Measurements from ENCODE around the gene TUBGCP5.

- TF ChIP-seq EZH2phosphoT487 (IDR thresholded peaks at IDR 0.05; ENCODE audit: insufficient read depth, low read depth), result no peak
- TF ChIP-seq EZH2 (IDR thresholded peaks at IDR 0.05; ENCODE audit: insufficient read depth, poor library complexity, severe bottlenecking), result no peak
Observed at GRCh38 chr15:23039917-23040281, 530 bp upstream of the TUBGCP5 start.
